NOMO-1 treated with DMSO at 0.1 percent for 48 hours (cell line): ENCODE data around the gene PIGN.
A peak's percentile ranks its signal among the peaks of the same experiment; 100 is the strongest.

Experiments
- DNase-seq: peaks from one replicate; lab custom pipeline; 2025; ENCODE audit not compliant: unreplicated experiment; lab: John Stamatoyannopoulos, UW

Gene PIGN

DNA sequence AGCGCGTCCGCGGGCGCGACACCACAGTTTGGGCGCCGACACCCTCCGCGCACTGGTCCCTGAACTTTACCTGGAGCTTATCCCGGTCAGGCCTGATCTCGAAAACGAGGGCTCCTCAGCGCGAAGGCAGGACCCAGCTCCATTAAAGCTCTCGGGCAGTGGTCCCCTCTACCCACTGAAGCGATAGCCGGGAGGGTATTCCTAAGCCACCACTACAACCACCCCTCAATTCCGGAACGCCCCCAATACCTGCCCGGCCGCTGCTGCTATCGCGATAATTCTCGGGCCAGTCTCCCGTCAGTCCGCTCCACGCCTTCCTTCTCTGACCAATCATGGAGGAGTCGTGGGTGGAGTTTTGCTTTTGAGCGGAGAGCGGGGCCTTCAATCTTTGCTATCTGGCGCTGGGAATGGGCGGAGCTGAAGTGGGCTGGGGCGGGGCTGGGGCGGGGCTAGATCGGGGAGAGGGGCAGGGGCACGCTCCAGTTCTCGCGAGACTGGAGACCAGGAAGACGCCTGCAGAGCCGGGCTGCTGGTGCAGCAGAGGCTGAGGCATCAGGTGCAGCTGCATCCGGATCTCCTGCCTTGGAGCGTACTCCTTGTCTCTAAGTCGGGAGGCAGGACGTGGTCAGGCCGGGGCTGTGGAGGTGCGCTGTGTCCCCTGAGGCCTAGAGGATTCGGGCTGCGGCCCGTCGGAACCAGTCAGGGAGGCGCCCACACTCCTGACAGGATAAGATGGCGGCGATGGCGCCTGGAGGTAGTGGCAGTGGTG, at the start of gene PIGN, which contains the start of gene RELCH:
PIGN (minus strand) TSS at position 283 of the 769 bp plus-strand sequence. CDS start 25,703 bp downstream, outside the sequence.
RELCH (plus strand) TSS at position 482 of the 769 bp plus-strand sequence; CDS start at position 733, 251 bp downstream.
- peak; percentile 99 for DNase-seq

- no peak for DNase-seq
Observed at GRCh38 chr18:62236252-62236651, 49.4 kb upstream of the PIGN start.

GRCh38 chr18:62226047-62226446, 39.2 kb upstream of the PIGN start:
- no peak for DNase-seq

DNA sequence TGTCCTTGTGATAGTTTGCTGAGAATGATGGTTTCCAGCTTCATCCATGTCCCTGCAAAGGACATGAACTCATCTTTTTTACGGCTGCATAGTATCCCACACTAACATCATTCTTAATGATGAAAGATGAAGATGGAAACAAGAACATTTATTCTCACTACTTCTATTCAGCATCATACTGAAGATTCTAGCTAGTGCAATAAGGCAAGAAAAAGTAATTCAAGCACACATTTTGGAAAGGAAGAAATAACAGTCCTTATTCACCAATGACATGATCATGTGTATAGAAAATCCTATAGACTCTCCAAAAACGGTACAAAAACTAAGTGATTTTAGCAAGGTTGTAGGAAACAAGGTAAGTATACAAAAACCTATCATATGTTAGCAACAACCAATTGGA, 37.4 kb upstream of the PIGN start:
- no peak for DNase-seq

- no peak for DNase-seq
Observed at GRCh38 chr18:62214790-62215189, 27.9 kb upstream of the PIGN start.

DNA sequence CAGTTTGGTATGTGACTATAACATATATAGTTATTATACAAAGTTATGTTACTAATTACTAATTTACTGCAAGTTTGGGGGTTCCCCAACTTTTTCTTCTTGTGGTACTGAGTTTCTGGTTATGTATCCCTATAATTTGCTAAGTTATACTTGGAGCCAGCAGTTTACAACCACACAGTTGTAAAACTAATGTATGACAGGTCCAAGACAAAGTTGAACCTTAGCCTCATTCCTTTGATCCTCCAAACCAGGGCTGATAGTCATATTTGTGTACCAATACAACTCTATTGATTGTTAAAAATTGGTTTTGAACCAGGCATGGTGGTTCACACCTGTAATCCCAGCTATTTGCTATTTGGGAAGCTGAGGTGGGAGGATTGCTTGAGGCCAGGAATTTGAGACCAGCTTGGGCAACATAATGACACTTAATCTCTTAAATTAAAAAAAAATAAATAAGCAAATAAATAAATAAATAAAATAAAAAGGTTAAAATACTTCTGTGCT, 24.5 kb upstream of the PIGN start:
- no peak for DNase-seq

- no peak for DNase-seq
Observed at GRCh38 chr18:62210138-62210537, 23.3 kb upstream of the PIGN start.

DNA sequence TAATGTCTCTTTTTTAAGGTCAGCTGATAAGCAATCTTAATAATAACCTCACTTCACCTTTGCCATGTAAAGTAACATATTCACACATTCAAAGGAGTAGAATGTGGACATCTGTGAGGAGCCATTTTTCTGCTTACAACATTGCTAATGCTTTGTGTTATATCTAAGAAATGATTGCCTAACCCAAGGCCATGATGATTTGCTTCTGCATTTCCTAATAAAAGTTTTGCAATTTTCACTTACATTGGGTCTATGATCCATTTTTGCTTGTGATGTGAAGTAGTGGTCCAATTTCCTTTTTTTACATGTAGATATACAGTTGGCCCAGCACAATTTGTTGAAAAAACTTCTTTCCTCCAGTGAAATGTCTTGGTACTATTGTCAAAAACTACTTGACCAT, 22.2 kb upstream of the PIGN start:
- DNase-seq = peak; percentile 54

- no peak for DNase-seq
Observed at GRCh38 chr18:62206593-62206992, 19.7 kb upstream of the PIGN start.

GRCh38 chr18:62205824-62206223, 19.0 kb upstream of the PIGN start:
- no peak for DNase-seq

GRCh38 chr18:62201870-62202269, 15.0 kb upstream of the PIGN start:
- no peak for DNase-seq

DNA sequence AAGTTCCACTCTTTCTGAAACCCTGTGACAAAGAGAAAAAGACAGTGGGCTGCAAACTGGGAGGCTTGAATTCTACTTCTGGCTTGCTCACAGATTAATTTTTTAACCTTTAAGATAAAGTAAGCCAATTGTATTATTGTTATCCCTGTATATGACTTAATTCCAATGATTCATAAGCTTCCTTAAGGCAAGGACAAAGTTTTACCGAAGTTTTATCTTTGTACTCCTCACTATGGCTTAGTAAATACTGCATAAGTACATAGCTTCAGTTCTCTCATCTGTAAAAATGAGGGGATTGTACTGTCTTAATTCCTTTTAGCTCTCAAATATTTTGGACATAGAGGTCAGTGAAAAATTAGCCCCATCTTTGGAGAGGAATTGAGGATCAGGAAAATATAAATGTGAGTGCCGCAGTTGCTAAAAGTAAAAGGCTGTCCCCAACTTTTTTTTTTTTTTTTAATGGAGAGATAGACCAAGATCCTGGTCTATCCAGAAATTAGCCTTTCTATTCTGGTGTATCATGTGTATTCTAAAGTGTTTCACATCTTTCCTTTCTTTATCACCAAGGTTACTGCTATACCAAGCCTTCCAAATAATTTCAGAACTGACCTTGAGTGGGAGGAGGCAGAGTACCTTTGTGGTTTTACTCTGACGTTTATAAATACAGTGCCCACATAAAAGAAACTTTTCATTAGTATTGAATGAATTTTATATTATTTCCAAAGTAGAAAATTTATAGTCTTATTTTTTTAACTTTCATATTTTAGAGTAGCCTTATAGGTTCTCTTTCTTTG, 13.5 kb upstream of the PIGN start:
- no peak for DNase-seq

GRCh38 chr18:62199629-62200028, 12.8 kb upstream of the PIGN start:
- DNase-seq = no peak

DNA sequence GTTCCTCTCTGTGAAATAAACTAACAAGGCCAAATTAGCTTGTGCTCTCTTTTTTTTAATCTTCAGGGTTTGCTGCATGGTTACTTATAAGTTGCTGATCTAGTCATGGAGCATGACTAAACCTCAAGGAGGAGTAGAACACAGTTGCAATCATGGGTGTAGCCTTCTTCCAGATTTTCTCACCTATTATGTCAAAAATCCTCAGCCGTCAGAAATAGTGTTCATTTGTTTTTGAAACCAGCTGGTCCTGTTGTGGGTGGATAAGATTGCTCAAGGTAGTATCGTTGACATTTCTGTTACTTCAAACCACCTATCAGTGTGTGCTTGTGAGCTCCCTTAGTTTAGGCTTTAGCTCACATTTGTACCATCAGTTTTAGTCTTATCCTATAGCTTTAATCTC, 11.4 kb upstream of the PIGN start:
- no peak for DNase-seq

GRCh38 chr18:62196980-62197379, 10.1 kb upstream of the PIGN start:
- no peak for DNase-seq

DNA sequence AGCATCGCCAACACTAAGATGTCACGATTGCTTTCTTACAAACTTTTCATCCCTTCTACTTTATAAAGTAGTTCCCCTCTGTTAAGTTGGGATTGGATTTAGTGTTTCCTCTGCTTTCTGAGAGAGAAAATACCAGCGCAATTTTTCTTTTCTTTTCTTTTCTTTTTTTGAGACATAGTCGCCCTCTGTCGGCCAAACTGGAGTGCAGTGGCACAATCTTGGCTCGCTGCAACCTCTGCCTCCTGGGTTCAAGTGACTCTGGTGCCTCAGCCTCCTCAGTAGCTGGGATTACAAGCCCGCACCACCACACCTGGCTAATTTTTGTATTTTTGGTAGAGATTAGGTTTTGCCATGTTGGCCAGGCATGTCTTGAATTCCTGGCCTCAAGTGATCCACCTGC, 9.2 kb upstream of the PIGN start:
- DNase-seq = no peak

DNA sequence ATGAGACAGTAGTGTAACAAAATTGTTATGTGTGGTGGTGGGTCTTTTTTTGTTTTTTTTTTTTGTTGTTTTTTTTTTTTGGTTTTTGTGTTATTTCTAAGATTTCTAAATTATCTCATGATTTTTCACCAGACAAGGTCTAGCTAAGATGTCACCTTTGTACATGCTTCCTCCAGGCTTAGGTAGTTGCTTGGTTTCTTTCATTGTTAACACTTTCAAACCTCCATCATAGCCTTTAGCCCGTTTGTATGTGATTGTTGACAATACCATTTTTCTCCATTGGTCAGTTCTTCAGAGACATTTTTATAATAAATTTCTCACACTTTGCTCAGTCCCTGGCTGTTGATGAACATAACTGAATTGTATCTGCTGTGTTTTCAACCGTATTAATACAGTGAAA, 2.4 kb upstream of the PIGN start:
- no peak for DNase-seq

GRCh38 chr18:62187543-62188510, 971 bp upstream of the PIGN start:
- peak; percentile 51 for DNase-seq

DNA sequence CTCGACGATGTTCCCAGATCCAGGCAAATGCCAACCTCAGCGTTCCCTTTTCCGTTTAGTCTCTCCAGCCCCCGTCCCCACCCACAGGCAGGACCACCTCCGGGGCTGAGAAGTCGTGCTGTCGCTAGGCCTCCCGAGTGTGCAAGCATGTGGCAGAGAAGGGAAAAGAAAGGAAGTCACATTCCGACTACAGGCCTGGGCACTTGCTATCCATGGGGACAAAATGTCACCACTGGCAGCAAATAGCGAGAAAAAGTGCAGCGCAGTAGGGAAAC, 420 bp downstream of the PIGN start:
- DNase-seq = no peak

DNA sequence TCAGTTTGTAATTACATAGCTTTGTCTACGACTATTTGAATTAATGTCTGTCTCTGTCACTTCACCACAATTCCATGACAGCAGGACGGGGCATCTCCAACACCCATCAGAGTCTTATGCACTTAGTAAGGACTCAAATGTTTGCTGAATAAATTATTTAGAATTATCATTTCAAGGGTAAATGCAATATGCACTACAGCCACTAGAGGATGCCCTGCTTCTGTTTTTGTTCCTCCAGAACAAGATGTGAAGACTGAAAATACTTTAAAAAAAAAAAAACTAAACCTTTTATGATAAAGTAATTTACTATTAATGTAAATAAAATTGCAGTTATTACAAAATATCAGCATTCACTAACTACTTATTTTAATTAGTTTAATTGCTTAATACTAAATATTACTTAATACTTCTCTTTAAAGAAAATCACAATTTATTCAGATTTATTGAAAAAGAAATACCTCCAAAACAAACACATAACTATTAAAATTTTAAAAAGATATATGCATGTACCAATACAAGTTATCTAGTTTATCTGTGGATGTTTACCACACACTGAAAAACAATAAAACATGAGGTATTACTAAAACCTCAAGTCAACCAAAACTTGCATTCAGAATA, 3.2 kb downstream of the PIGN start:
- peak; percentile 40 for DNase-seq

DNA sequence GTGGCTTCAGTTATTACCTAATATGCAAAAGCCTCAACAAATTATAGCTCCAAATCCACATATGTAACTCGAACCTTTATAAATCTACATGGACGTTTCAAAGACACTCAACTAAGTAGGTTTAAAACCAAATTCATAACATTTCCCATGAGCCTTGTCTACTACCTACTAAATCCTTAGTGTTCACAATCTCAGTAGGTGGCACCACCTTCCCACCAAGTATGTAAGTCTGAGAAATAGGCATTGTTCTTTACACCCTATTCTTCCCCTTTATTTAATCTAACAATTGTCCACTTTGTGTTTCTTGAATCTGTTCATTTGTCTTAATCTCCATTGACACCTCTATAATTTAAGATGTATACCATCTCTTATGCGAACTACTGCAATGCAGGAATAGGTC, 4.6 kb downstream of the PIGN start:
- DNase-seq = peak; percentile 49
